HepG2 (cell line): Measurements from ENCODE around the gene UBTD1. TPM values are rescaled to one million over a fixed set of nuclear protein-coding genes. Genes with fewer than 3 reads are reported as not detected.
A peak's percentile ranks its signal among the peaks of the same experiment; 100 is the strongest.

Experiments used
- ATAC-seq: fragments of 200-7000 bp; cut with Tn5 transposase; 3 replicates; pipeline ENCODE4 v1.9.1; 2020; ENCODE audit warnings: mild to moderate bottlenecking, moderate library complexity
- BruUV-seq: library from RNA; stranded (reverse); fragments of 400-500 nt; replicated peaks from 2 replicates; lab custom pipeline; 2021; lab: Mats Ljungman, UMichigan
- CTCF ChIA-PET: fragments of 300-600 bp; formaldehyde crosslinking; extraction: SDS; loops from one replicate; lab custom pipeline; 2021; ENCODE audit warnings: low total read pairs, inconsistent platforms, low intra/inter-chr PET ratio; lab: Yijun Ruan, JAX
- POLR2A ChIA-PET: fragments of 350-600 bp; sonication (Branson Sonifier 250); formaldehyde crosslinking; loops from one replicate; lab custom pipeline; 2020; ENCODE audit warnings: antibody characterized with exemption, inconsistent platforms; lab: Yijun Ruan, JAX
- DNase-seq: peaks from one replicate; pipeline ENCODE4 v3.0.0-alpha.2; 2015; ENCODE audit warnings: low spot score
- FAIRE-seq: peaks from 3 replicates; lab custom pipeline; 2011; peaks lifted over from hg19 to GRCh38; lab: Jason Lieb, UNC
- H2AFZ ChIP-seq: one replicate; pipeline ENCODE4 v1.6.1; 2011; ENCODE audit warnings: low read length, inconsistent platforms
- H3K27ac ChIP-seq: fragments of 300-600 bp; 3 replicates; pipeline ENCODE4 v1.8.0; 2011; ENCODE audit warnings: mixed run types, mild to moderate bottlenecking, mixed read lengths, low read length, inconsistent platforms; ENCODE audit not compliant: insufficient read depth; ENCODE audit errors: extremely low read length
- H3K27me3 ChIP-seq, 2 experiments: fragments of 200-600 bp in 1 of 2; 2 replicates in 1 of 2; 3 replicates in 1 of 2; pipeline versions ENCODE4 v1.6.0 to v1.8.0; 2011; ENCODE audit warnings: low read length in 2 of 2, mild to moderate bottlenecking in 2 of 2, moderate library complexity in 2 of 2, inconsistent platforms in 1 of 2; ENCODE audit not compliant: insufficient read depth in 2 of 2, control insufficient read depth in 1 of 2
- H3K36me3 ChIP-seq, 2 experiments: fragments of 200-600 bp in 1 of 2; replicated peaks in 1 of 2; 2 replicates in 1 of 2; 3 replicates in 1 of 2; pipeline versions ENCODE4 v1.5.1 to v1.8.0; 2011; ENCODE audit warnings: low read length in 2 of 2, inconsistent platforms in 1 of 2; ENCODE audit not compliant: insufficient read depth in 2 of 2, control insufficient read depth in 1 of 2
- H3K4me1 ChIP-seq: 2 replicates; pipeline ENCODE4 v1.5.1; 2012; ENCODE audit warnings: low read length, inconsistent platforms; ENCODE audit not compliant: insufficient read depth
- H3K4me2 ChIP-seq: 2 replicates; pipeline ENCODE4 v1.6.0; 2011; ENCODE audit warnings: low read depth, low read length, inconsistent platforms
- H3K4me3 ChIP-seq, 3 experiments: fragments of 200-600 bp in 1 of 3; sonication (generic), shearing (Covaris generic) in 1 of 3; replicated peaks in 1 of 3; 2 replicates each; pipeline ENCODE4 v1.5.1; 2011 to 2016; ENCODE audit warnings: low read length in 3 of 3, inconsistent platforms in 2 of 3, low read depth in 2 of 3, mild to moderate bottlenecking in 2 of 3, control low read depth in 1 of 3, mixed read lengths in 1 of 3; ENCODE audit not compliant: insufficient read depth in 1 of 3
- H3K79me2 ChIP-seq: one replicate; pipeline ENCODE4 v1.6.1; 2011; ENCODE audit warnings: low read length, inconsistent platforms; ENCODE audit not compliant: insufficient read depth
- H3K9ac ChIP-seq: 2 replicates; pipeline ENCODE4 v1.6.0; 2011; ENCODE audit warnings: mild to moderate bottlenecking, low read depth, low read length, inconsistent platforms; ENCODE audit not compliant: insufficient read depth
- H3K9me3 ChIP-seq: 2 replicates; pipeline ENCODE4 v1.5.1; 2012; ENCODE audit warnings: mild to moderate bottlenecking, low read length
- H4K20me1 ChIP-seq: 2 replicates; pipeline ENCODE4 v1.6.0; 2011; ENCODE audit warnings: inconsistent platforms, mild to moderate bottlenecking, low read length, moderate library complexity; ENCODE audit not compliant: insufficient read depth
- BATF2 ChIP-seq: sonication (generic); formaldehyde crosslinking; IDR thresholded peaks from 2 replicates; pipeline ENCODE4 v1.8.0; 2022; ENCODE audit warnings: mild to moderate bottlenecking, missing genetic modification reagents, moderate library complexity
- ETV5 ChIP-seq: IDR thresholded peaks from 2 replicates; pipeline ENCODE4 v1.6.1; 2018; ENCODE audit warnings: missing biosample characterization, missing genetic modification reagents, inconsistent platforms, borderline replicate concordance
- FOSL2 ChIP-seq: sonication (generic); formaldehyde crosslinking; IDR thresholded peaks from 2 replicates; pipeline ENCODE4 v1.4.0; 2020; ENCODE audit warnings: missing genetic modification reagents
- LCORL ChIP-seq, 2 experiments: fragments of 450-650 bp in 1 of 2; sonication (generic) in 1 of 2; formaldehyde crosslinking in 1 of 2; IDR thresholded peaks; 2 replicates each; pipeline versions ENCODE4 v1.5.0 to v1.6.1; 2017 to 2020; ENCODE audit warnings: antibody characterized with exemption in 1 of 2, missing genetic modification reagents in 1 of 2
- MTA1 ChIP-seq: sonication (generic); formaldehyde crosslinking; IDR thresholded peaks from 2 replicates; pipeline ENCODE4 v1.4.0; 2020; ENCODE audit warnings: missing genetic modification reagents, mild to moderate bottlenecking, borderline replicate concordance
- ZNF772 ChIP-seq: sonication (generic); formaldehyde crosslinking; IDR thresholded peaks from 2 replicates; pipeline ENCODE4 v1.5.0; 2020; ENCODE audit warnings: mild to moderate bottlenecking, missing genetic modification reagents
- ZNF883 ChIP-seq: sonication (generic); formaldehyde crosslinking; IDR thresholded peaks from 2 replicates; pipeline ENCODE4 v1.5.1; 2020; ENCODE audit warnings: mild to moderate bottlenecking, missing genetic modification reagents; ENCODE audit errors: not compliant biosample characterization
- WGBS: methylation state at CpG from one replicate; pipeline ENCODE4 v1.1.6; 2017; ENCODE audit warnings: low lambda C conversion rate; 5-methylcytosine and 5-hydroxymethylcytosine counted together
- in situ Hi-C: cut with HindIII; loops from 2 replicates; pipeline ENCODE4 v1.10.0; 2017; ENCODE audit warnings: low pct_unique_long_range_greater_than_20kb; ENCODE audit not compliant: extremely low pct_ligation_motif_present
- intact Hi-C: fragments of 100-400 bp; cut with micrococcal nuclease; formaldehyde crosslinking; loops from one replicate; pipeline ENCODE4 v1.10.0; 2022; ENCODE audit not compliant: unreplicated experiment
- polyA plus RNA-seq, 8 experiments: library from polyadenylated mRNA; depleted of rRNA in 3 of 8; stranded (reverse) in 7 of 8; unstranded in 1 of 8; fragments of >200 nt; fragmentation: Illumina TruSeq in 4 of 8; extraction: Trizol in 4 of 8; gene quantifications; 2 replicates each; pipeline versions ENCODE4 v1.2.1 to v1.2.3, GENCODE V29; 2011 to 2016; ENCODE audit warnings: low read depth in 4 of 8, missing spikeins in 1 of 8, mixed read lengths in 1 of 8; ENCODE audit not compliant: insufficient read depth in 1 of 8
- total RNA-seq, 5 experiments: library from RNA; depleted of rRNA; stranded (reverse); fragments of >200 nt; fragmentation: Illumina TruSeq; extraction: Trizol; gene quantifications; 2 replicates each; pipeline ENCODE4 v1.2.3, GENCODE V29; 2016; ENCODE audit warnings: low read depth in 1 of 5

The UBTD1 gene
- total and polyA plus RNA-seq, 2 of the 13 experiments (the other 11 are each of a cell fraction or from before 2014, with no cell fraction given): 7.9 to 10.0 TPM

GRCh38 chr10:97517778-97518300 is 19.1 kb downstream of the UBTD1 start (continued):
- TF ChIP-seq BATF2 (no peak), ZNF883 (CRISPR knock-in tag) (no peak)

DNA sequence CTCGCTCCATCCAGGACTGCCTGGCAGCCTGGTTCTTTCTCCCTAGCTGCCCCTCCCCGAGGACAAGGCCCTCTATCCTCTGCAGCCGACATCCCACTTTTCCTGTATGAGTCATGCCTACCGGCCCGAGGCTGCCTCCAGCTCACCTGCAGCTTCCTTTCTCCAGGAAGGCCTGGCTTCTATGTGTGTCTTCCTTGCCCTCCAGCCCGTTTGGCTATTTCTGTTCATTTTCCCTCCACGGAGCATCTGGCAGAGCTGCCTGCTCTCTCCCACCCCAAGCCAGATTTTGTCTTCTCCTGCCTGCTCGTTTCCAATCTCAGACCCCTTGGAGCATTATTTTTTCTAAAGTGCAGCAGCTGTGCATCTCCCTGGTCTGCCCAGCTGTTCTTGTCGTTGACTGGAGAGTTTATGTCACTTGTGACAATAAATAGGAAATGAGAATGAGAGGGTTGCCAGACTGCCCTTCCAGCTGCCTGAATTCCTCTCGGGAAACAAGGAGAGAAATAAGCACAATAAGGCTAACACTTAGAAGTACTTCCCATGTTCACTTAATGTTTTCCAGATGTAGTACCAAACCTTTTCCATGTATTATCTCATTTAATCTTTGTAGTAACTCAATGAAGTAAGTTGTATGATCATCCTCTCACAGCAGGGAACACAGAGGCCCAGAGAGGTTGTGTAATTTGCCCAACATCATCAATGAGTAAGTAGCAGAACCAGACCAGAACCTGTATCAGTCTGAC is 19.7 kb downstream of the UBTD1 start:
- FAIRE-seq: no peak
- TF ChIP-seq ZNF772 (CRISPR knock-in tag) (no peak), MTA1 (CRISPR knock-in tag) (no peak), FOSL2 (CRISPR knock-in tag) (peak; percentile 81), LCORL (IDR thresholded peaks at IDR 0.05) (no peak), LCORL (CRISPR knock-in tag; IDR thresholded peaks at IDR 0.05) (no peak), ETV5 (CRISPR knock-in tag) (0 out of 2 replicates have a peak, but pooled peaks have one; percentile 13)
- Histone ChIP-seq H3K9ac (no peak overlapping the region), H3K9me3 (no peaks in the 10 kb centered on the region), H3K4me1 (peaks cover 14% of the 10 kb centered on the region), H3K36me3 (no peaks in the 10 kb centered on the region), H4K20me1 (no peaks in the 10 kb centered on the region; the same call in 1 of the 2 replicates), H3K4me2 (no peak overlapping the region), H3K79me2 (no peaks in the 10 kb centered on the region), H3K4me3 (no peak overlapping the region), H2AFZ (no peak overlapping the region), H3K27ac (no peak overlapping the region), H3K27me3 (no peaks in the 10 kb centered on the region)
- WGBS: 55% methylated on average over 10 of the region's 10 CpGs
- ChIA-PET POLR2A (interaction anchor here (0.9 kb wide), 1 partner anchor 20 kb away, joined by 3 read pairs; the partner anchor contains the start of genes MMS19 and UBTD1), CTCF (no interaction called here)
- intact Hi-C loops: no loop called here
- in situ Hi-C loops: no loop called here
- no TSS peak for BruUV-seq
- ATAC-seq: peak; percentile 36; the same call in 2 of the 3 replicates
- DNase-seq: no peak
